NCI-H146 (cell line): ENCODE data around the gene GID4.

ENCODE experiments used
- DNase-seq: peaks from one replicate; lab custom pipeline; 2025; lab: John Stamatoyannopoulos, UW

Gene GID4

GRCh38 chr17:18101828-18102227, 62.6 kb downstream of the GID4 start:
- no peak for DNase-seq

- no peak for DNase-seq
Observed at GRCh38 chr17:18102640-18103039, 63.4 kb downstream of the GID4 start.

- no peak for DNase-seq
Observed at GRCh38 chr17:18105027-18105426, 65.8 kb downstream of the GID4 start.

DNA sequence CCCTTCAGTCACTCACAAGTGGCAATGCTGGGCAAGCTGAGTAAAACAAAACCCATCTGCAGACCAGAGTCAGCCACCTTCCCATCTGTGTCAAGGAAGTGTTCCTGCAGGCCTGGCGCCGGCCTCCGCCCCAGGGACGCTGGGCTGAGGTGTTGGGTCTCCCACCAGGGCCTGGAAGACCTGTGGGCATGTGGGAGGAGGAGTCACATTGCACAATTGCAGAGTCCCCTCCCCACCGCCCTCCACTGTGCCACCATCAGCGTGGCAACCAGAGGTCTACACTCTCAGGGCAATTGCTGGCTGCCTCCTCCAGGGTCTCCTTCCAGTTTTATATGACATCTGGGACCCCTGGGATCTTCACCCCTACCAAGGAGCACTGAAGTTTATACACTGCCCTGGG, 66.4 kb downstream of the GID4 start:
- DNase-seq: no peak

DNA sequence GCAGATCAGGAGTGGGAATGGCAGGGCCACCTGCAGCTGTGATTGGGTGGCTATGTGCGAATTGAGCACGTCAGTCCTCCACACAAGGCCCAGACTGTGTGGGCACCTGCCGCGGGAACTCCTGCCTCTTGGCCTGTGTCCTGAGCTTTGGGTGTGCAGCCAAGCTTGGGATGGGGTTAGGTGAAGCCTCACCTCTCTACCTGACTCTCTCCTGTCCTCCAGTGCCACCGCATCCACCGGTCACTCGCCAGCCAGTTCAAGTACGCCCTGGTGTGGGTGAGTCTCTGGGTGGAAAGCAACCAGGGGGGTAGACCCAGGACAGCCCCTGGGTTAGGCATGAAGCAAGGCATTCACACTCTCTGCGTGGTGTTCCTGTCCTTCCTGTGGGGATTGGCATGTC, 67.0 kb downstream of the GID4 start:
- no peak for DNase-seq

- no peak for DNase-seq
Observed at GRCh38 chr17:18107061-18107790, 68.0 kb downstream of the GID4 start.

DNA sequence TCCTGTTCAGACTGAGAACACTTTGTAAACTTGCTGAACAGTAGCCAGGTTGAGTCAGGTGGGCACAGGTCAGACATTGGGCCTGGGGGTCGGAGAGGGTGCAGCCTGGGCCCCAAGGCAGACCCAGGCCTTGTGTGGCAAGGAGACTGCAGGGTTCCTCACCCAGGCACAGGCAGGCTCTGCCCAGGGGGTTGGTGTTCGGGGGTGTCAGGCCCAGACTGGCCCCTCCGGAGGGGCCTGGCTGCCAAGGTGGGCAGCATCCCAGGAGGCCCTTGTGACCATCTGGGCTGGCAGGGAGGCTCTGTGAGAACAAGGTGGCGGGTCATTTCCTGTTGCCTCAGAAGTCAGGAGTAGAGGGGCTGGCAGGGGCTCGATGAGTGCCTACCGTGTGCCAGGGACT, 68.8 kb downstream of the GID4 start:
- no peak for DNase-seq

GRCh38 chr17:18108401-18109312, 69.4 kb downstream of the GID4 start, which contains the start of gene MYO15A:
Gene MYO15A (plus strand): TSS chr17:18108756. CDS start chr17:18118801, 10,045 bp downstream.
- DNase-seq: no peak

GRCh38 chr17:18109935-18110485, 70.8 kb downstream of the GID4 start:
- peak; percentile 17 for DNase-seq

- no peak for DNase-seq
Observed at GRCh38 chr17:18110636-18111145, 71.5 kb downstream of the GID4 start.

DNA sequence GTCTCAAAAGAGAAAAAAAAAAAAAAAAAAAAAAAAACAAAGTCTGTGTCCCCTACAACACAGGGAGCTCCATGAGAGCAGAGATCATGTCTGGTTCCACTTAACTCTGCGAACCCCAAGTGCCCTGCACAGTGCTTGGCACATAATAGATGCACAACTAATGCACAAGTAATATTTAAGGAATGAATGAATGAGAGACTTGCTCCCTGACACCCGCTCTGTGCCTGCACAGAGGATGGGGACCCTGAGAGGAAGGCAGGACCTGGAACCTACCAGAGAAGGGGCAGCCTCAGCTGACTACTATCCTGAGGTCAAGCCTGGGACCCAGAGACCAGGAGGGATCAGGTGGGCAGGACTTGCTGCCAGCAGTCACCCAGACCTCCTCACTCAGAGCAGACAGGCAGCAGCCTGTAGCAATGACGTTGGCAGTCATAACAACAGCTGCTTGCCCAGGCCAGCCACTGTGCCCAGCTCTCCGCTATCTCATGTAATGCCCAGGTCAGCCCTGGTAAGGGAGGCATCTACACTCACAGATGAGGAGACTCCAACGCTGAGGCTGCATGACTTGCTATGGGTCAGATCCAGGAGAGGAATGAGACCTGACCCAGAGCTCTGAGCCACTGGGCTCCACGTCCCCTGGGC, 72.2 kb downstream of the GID4 start:
- no peak for DNase-seq

DNA sequence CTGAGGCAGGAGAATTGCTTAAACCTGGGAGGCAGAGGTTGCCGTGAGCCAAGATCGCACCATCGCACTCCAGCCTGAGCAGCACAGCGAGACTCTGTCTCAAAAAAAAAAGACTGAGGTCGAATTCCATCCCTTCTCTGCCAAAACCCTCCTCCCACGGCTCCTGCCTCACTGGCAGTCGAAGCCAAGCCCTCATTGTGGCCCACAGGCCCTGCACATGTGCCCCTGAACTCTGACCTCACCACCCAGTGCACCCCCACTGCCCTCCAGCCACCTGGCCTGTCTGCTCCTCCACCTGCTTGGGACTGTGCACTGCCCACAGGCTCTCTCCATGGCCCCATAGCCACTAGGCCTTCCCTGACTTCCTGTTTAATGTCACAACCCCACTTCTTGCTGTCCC, 76.3 kb downstream of the GID4 start:
- no peak for DNase-seq

GRCh38 chr17:18116078-18116477, 76.9 kb downstream of the GID4 start:
- DNase-seq: no peak

DNA sequence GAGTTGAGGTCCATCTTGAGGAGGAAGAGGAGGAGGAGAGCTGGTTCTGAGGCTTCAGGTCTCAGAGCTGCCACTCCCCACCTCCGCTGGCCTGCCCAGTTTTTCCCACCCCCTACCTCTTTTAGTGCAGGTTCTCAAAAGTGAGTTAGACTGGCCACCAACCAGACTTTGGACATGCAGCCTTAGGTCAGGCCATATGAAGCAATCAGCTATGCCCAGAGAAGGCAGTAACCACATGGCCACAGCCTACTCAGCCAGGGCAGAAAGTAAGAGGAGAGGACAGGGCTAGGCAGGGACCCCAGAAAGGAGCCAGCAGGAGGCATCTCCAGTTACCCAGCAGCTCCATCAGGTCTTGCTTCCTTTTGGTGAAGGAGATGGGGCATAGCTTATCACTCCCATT, 78.3 kb downstream of the GID4 start:
- no peak for DNase-seq
